ENCODE results near the gene SLC44A3. TPM values are rescaled to one million over a fixed set of nuclear protein-coding genes. Genes with fewer than 3 reads are reported as not detected.
A peak's percentile ranks its signal among the peaks of the same experiment; 100 is the strongest.

SLC44A3 gene
- total and polyA plus RNA-seq, 12 donors: 4.2 to 26.2 (median 9.5) TPM

- no peak for TF ChIP-seq CTCF (IDR thresholded peaks at IDR 0.05)
- no peak for TF ChIP-seq POLR2A (IDR thresholded peaks at IDR 0.05)
- intact Hi-C loops (cut with DNase I): no loop called here
- Histone ChIP-seq H3K27me3 (no peaks in the 10 kb centered on the region), H3K27ac (peak overlapping the region in 1 of 5 donors; percentile 13), H3K9me3 (replicated peaks in 1 of 3) (no peaks in the 10 kb centered on the region), H3K4me1 (replicated peaks in 1 of 2) (peaks cover 0 to 12% of the 10 kb centered on the region in 2 donors), H3K4me3 (no peak overlapping the region), H3K36me3 (replicated peaks in 1 of 2) (peaks cover 0 to 76% of the 10 kb centered on the region in 2 donors)
- DNase-seq: no peak
- 85 to 94% (median 89%) methylated on average over 4 of the region's 4 CpGs for WGBS, 4 donors
Measured at GRCh38 chr1:94894630-94895029, 74.5 kb downstream of the SLC44A3 start.

DNA sequence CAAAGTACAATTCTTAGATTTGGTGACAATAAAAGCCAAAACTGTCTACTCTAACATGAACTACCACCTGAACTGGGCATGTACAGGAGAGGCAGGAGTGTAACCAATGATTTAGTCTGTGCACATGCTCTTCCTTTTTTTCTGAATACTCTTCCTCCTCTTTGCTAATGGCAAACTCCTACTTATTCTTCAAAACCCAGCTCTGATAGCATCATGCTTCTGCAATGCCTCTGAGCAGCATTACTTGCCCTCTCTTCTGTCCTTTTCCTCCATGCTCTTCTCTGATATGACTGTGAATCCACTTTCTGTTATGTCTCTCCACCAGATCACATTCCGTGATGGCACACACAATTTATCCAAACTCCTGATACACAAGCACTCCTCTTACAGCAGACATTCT, 75.4 kb downstream of the SLC44A3 start:
- 87 to 95% (median 93%) methylated on average over 1 of the region's 1 CpG for WGBS, 4 donors

GRCh38 chr1:94898491-94899385, 78.6 kb downstream of the SLC44A3 start:
- DNase-seq: no peak
- Histone ChIP-seq H3K4me1 (replicated peaks in 1 of 2) (peaks cover 10 to 24% of the 10 kb centered on the region in 2 donors), H3K27me3 (no peaks in the 10 kb centered on the region), H3K36me3 (replicated peaks in 1 of 2) (peaks cover 0 to 90% of the 10 kb centered on the region in 2 donors), H3K9me3 (replicated peaks in 1 of 3) (no peaks in the 10 kb centered on the region), H3K4me3 (no peak overlapping the region), H3K27ac (peak overlapping the region in 2 of 5 donors; percentile 2 to 27)
- 77 to 82% (median 78%) methylated on average over 7 of the region's 7 CpGs for WGBS, 4 donors
- intact Hi-C loops (cut with DNase I): no loop called here
- TF ChIP-seq CTCF (IDR thresholded peaks at IDR 0.05) (no peak), POLR2A (IDR thresholded peaks at IDR 0.05) (no peak)

More for the DNA sequence above, 75.4 kb downstream of the SLC44A3 start:
- no peak for TF ChIP-seq POLR2A (IDR thresholded peaks at IDR 0.05)
- no peak for TF ChIP-seq CTCF (IDR thresholded peaks at IDR 0.05)
- H3K4me1 ChIP-seq (replicated peaks in 1 of 2): peaks cover 6 to 21% of the 10 kb centered on the region in 2 donors
- intact Hi-C loops (cut with DNase I): no loop called here
- no peak for DNase-seq
- H3K4me3 ChIP-seq: no peak overlapping the region
- H3K36me3 ChIP-seq (replicated peaks in 1 of 2): peaks cover 0 to 85% of the 10 kb centered on the region in 2 donors
- H3K27me3 ChIP-seq: no peaks in the 10 kb centered on the region
- H3K27ac ChIP-seq: no peak overlapping the region
- no peaks in the 10 kb centered on the region for H3K9me3 ChIP-seq (replicated peaks in 1 of 3)

DNA sequence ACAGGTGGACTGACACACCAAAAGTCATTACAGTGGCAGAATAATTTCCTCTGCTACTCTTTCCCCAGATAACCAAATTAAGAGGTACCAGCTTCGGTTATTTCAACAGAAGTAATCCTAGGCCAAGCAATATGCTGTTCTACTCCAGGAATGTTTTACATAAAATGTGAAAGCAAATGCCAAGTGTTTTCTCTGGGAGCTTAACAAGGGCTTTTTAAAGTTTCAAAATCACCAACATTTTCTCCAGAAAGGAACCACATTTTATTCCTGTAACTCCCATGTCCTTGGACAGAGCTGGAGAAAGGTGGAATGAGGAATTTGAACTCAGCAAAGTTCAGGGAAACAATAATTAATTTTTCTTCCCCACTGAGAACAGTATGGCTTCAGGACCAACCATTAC, 79.6 kb downstream of the SLC44A3 start:
- H3K27me3 ChIP-seq: no peaks in the 10 kb centered on the region
- DNase-seq: no peak
- no peaks in the 10 kb centered on the region for H3K9me3 ChIP-seq (replicated peaks in 1 of 3)
- intact Hi-C loops (cut with DNase I): no loop called here
- peaks cover 0 to 84% of the 10 kb centered on the region in 2 donors for H3K36me3 ChIP-seq (replicated peaks in 1 of 2)
- peaks cover 16 to 34% of the 10 kb centered on the region in 2 donors for H3K4me1 ChIP-seq (replicated peaks in 1 of 2)
- TF ChIP-seq POLR2A (IDR thresholded peaks at IDR 0.05): no peak
- no peak for TF ChIP-seq CTCF (IDR thresholded peaks at IDR 0.05)
- H3K4me3 ChIP-seq: no peak overlapping the region
- peak overlapping the region in 3 of 5 donors; percentile 2 to 27 (median 20) for H3K27ac ChIP-seq
- WGBS, 4 donors: 38 to 55% (median 48%) methylated on average over 1 of the region's 1 CpG

Data from adrenal gland (tissue), 12 donors.